GM12874 (cell line): ENCODE data around the gene DUS2.
A peak's percentile ranks its signal among the peaks of the same experiment; 100 is the strongest.

Experiments used
- TF ChIP-seq, protein P1 (sequence below): IDR thresholded peaks from 2 replicates; pipeline ENCODE4 v1.5.1; 2011; ENCODE audit warnings: low read depth, mild to moderate bottlenecking, control low read depth, low read length, moderate library complexity; ENCODE audit not compliant: insufficient read depth

DUS2 gene

DNA sequence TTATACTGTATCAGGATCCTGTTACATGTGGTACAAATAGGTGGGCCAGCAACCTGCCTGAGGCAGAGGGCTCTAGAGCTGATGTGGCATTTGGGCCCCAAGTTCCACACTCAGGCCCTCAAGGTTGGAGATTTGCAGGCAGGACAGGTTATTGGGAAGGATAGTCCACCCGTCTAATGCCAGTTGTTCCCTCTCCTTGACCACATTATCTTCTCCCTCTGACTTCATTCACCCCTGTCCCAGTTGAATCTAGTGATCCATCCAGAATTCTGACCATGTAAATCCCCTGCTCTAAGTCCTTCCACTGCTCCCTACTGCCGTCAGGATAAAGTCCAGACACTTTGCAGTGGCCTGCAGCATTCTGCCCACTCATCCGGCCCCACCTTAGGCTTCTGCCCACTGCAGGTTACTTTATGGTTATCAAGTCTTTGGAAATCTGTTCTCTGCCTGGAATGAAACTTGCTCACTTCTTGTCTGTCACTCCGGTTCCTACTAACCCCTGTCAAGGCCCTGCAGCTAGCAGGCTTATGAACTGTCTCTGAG, 60.2 kb downstream of the DUS2 start:
- TF ChIP-seq, protein P1, sequence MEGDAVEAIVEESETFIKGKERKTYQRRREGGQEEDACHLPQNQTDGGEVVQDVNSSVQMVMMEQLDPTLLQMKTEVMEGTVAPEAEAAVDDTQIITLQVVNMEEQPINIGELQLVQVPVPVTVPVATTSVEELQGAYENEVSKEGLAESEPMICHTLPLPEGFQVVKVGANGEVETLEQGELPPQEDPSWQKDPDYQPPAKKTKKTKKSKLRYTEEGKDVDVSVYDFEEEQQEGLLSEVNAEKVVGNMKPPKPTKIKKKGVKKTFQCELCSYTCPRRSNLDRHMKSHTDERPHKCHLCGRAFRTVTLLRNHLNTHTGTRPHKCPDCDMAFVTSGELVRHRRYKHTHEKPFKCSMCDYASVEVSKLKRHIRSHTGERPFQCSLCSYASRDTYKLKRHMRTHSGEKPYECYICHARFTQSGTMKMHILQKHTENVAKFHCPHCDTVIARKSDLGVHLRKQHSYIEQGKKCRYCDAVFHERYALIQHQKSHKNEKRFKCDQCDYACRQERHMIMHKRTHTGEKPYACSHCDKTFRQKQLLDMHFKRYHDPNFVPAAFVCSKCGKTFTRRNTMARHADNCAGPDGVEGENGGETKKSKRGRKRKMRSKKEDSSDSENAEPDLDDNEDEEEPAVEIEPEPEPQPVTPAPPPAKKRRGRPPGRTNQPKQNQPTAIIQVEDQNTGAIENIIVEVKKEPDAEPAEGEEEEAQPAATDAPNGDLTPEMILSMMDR = no peak

DNA sequence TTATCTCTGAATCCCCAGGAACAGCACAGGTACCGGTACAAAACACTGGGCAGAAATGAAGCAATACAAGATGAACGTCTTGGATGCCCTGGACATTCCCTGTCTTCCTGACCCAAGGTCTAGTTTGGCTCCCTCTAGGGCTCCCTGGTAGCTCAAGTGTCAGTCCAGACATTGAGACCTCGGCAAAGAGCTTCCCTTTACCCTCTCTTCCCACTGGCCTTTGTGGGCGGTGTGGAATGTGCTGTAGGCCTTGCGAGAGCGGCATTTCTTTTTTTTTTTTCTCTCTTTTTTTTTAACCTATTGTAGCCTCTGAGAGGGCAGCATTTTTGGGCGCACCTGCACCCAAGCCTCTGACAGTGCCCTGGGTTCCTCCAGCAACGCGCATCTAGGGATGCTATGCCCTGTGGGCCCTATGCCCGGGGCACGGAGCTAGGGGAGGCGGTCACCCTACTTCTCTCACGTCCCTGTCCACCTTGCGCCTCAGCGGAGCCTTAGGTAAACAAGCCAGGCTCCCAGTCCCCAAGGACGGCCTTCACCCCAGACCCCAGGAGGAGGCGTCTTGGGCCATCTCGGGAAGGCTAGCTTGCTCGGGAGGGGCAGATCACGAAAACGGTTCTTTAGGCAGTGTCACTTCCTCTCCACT, 60.9 kb downstream of the DUS2 start:
- TF ChIP-seq, protein P1 = no peak

DNA sequence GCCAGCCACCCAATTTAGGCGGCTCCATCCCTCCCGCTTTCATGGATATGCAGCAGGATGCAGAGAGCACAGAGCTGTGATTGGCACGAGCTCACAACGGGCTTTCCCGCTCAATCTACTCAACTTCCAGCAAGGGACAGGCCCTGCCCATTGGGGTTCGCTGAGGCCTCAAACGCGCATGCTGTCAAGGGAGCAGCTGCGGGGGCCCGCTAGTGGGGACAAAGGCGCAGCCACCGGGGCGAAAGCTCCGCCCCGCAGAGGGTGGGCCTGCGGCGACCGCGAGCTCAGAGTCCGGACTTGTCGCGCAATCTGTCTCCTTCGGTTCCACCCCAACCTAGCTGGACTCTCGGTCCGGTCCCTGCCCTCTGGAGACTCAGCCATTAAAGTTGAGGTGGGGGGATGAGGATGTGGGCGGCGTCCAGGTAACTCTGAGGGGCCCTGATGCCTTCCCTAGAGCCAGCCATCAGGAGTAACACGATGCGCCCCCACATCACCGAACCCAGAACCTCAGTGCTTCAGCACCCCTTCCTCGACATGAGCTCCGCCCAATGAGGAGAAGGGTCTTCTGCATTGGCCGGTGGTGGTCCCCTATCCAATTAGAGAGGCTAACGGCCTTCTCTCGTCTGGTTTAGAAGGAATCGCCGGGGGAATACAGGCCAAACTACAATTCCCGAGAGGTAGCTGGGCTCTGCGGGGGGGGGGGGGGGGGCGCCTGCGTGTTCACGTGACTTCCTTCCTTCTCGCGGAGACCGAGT, 61.6 kb downstream of the DUS2 start:
- TF ChIP-seq, protein P1 = peak; percentile 30; the same call in 1 of the 2 replicates

DNA sequence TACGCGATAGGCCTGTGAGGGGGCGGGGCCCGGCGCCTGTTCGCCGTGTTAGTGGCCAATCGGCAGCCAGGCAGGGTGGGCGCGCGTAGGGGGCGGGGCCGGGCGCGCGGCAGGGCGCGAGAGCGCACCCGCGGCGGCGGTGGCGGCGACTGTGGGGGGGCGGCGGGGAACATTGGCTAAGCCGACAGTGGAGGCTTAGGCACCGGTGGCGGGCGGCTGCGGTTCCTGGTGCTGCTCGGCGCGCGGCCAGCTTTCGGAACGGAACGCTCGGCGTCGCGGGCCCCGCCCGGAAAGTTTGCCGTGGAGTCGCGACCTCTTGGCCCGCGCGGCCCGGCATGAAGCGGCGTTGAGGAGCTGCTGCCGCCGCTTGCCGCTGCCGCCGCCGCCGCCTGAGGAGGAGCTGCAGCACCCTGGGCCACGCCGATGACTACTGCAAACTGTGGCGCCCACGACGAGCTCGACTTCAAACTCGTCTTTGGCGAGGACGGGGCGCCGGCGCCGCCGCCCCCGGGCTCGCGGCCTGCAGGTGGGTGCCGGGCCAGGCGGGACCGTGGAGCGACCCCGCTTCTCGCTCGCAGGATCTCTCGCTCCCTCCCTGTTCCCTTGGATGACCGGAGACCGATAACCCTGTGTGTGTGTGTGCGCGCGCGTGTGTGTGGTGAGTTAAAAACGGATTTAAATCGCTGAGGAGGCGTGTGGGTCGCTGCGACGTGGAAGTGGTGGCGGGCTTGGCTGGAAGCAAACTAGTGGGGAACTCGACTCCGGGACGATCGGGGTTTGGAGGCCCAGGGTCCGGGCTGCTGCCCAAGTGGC, 62.4 kb downstream of the DUS2 start, which contains the start of gene NFATC3:
TSS of gene NFATC3 (plus strand) at position 112 of the 813 bp plus-strand sequence. CDS start at position 424, 312 bp downstream.
- TF ChIP-seq, protein P1 = no peak

DNA sequence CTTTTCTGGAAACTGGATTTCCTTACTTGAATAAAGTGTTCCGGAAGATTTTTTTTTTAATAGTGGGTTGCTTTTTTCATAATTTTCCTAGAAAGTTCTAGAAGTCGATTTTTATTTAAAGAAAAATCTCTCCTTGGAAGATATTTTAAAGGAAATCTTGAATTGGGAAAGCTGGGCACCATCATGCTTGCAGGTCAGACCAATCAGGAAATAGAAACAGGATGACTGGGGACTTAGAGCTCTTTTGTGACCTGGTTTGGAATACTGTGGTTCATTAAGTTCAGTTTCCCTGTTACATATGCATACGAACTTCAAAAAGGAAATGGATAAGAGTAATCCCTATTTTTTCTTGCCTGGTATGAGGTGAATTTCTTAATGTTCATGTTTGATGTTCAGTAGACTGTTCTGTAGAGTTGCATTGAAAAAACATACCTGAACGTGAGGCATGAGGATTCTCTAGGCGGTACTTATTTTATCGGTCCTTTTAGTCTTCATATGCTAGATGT, 63.3 kb downstream of the DUS2 start:
- TF ChIP-seq, protein P1 = no peak

DNA sequence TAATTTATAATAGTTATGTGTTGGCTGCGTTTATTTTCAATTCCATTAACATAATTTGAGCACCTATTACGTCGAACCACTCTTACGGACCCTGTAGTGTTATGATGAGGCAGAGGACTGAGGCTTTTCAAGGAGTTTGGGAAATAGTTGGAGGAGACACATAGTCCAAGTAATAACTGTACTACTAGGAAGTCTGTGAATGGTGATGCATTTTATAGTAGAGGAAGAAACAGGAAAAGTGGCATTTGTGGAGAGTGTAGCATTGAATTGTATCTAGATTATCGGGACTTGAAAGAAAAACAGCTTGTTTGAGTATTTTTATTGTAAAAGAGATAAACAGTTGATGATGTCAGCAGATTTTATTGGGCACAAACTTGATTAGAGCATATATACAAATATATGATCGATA, 63.8 kb downstream of the DUS2 start:
- TF ChIP-seq, protein P1 = no peak

DNA sequence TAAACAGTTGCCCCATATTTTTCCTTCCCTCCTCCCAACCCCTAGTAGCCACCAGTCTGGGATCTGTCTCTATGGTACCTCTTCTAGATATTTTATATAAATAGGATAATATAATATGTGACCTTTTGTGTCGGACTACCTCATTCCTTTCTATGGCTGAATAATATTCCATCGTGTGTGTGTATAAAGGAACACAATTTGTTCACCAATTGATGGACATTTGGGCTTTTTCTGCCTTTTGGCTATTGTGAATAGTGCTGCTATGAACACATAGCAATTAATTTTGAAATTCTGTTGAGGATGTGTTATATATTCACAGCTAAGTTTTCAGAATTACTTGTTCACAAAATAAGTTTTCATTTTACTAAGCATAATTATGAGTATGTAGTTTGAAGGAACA, 64.6 kb downstream of the DUS2 start:
- TF ChIP-seq, protein P1 = no peak
